KOPT-K1 (cell line): ENCODE measurements around the gene GINS2.

Experiments used
- H3K27ac ChIP-seq: fragments of 200-600 bp; sonication (generic); 2 replicates; pipeline ENCODE4 v1.5.1; 2016; ENCODE audit warnings: antibody characterized with exemption, mild to moderate bottlenecking, low read depth, low read length; ENCODE audit not compliant: poor library complexity, severe bottlenecking
- H3K36me3 ChIP-seq: fragments of 200-600 bp; sonication (generic); 2 replicates; pipeline ENCODE4 v1.5.1; 2017; ENCODE audit warnings: antibody characterized with exemption, mild to moderate bottlenecking, low read length, moderate library complexity; ENCODE audit not compliant: insufficient read depth
- H3K9me3 ChIP-seq: fragments of 200-600 bp; sonication (generic); 2 replicates; pipeline ENCODE4 v1.5.1; 2017; ENCODE audit warnings: antibody characterized with exemption, low read length, mild to moderate bottlenecking; ENCODE audit not compliant: insufficient read depth, poor library complexity, severe bottlenecking

The GINS2 gene

DNA sequence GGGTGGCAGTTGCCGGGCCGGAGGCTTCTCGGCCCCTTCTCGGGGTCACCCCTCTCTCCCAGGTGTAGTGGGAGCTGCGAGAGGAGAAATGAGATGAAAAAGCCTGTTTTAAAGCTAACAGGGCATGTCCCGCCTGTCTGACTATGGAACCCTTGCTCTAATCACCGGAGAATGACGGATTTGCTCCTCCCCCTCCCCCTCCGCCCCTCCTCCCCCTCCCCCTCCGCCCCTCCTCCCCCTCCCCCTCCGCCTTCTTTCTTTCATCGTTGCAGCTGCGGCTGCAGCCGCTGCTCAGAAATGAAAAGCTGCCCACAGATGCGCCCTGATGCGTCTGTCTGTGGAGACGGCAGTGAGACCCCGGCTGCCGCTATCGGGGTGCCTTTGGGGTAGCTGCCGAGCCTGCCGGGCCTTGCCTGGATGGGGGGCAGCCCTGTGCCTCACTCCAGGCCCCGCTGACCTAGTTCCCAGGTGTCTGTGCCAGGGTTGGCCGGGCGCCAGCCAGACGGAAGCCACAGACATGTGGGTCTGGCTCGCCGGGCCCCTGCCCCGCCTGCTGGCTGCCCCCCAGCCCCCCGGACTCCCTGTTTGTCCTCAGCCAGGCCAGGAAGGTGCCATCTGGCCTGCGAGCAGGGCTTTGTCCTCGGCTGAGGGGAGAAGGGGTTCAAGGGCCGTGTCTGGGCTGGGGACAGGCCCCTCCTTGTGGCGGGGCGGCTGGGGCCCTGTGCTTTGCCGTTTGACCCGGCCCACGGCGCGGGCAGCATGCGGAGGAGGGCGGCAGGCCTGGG is 37.7 kb downstream of the GINS2 start:
- H3K9me3 ChIP-seq, result no peaks in the 10 kb centered on the region
- H3K36me3 ChIP-seq, result peaks cover 85% of the 10 kb centered on the region
- no peak overlapping the region for H3K27ac ChIP-seq

DNA sequence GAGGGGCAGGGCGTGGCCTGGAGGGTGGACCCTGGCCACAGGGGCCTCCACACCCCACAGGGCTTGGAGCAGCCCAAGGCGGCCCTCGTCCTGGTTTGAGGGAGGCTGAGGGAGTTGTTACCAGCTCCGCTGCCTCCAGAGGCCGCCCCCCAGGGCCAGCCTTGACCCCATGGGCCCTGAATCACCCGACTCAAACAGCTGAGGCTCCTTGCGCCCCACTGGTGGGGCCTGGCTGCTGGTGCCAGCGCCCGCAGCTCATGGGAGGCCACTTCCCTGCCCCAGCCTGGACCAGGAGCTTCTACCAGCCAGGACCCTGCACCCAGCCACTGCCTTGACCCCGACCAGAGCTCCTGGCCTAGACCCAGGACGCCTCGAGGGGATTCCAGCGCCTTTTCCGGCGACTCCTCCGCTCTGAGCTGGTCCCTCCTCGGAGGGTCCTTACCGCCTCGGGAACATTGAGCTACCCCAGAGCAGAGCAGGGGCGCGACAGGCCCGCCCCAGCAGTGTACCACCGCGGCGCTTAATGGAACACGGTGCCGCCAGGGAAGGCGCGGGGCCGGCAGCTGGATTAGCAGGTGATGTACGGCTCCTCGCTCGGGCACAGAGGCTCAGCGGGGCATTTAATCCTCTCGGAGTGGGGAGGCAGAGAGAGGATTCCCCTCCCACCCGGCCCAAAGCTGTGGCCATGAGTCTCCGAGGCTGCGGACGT is 38.5 kb downstream of the GINS2 start:
- no peak overlapping the region for H3K27ac ChIP-seq
- H3K36me3 ChIP-seq, result peaks cover 85% of the 10 kb centered on the region
- H3K9me3 ChIP-seq, result no peaks in the 10 kb centered on the region

DNA sequence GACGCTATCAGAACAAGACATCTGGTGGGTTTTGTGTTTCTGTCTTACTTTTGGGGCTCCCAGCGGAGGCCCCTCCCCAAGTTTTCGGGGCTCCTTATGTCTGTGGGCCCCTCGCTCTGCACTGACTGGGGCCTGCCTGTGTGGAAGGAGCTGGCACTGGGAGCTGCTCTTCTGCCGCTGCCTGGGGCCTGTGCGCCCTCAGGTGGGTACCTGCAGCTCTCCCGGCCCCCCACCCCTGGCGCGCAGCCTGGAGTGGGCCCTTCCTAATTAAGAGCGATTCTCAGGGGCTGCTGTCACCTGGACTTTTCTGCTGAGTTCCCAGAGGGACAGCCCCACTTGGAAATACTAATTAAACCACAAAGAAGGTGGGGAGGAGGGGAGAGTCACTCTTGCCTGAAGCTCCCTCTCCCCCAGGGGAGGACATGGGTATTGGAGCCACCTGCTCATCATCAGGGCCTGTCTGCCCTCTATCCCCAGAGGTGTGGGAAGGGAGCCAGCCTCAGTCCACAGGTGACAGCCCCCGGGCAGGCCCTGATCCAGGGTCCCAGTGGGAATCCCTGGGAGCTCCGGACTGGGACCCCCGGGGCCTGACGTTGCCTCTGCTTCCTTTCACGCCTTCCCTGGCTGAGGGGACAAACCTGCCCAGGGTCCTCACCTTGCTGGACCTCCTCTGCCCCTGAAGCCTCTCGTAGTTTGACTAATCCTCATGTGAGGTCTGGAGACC is 39.2 kb downstream of the GINS2 start:
- H3K36me3 ChIP-seq, result peaks cover 79% of the 10 kb centered on the region
- H3K27ac ChIP-seq, result no peak overlapping the region
- H3K9me3 ChIP-seq, result no peaks in the 10 kb centered on the region

DNA sequence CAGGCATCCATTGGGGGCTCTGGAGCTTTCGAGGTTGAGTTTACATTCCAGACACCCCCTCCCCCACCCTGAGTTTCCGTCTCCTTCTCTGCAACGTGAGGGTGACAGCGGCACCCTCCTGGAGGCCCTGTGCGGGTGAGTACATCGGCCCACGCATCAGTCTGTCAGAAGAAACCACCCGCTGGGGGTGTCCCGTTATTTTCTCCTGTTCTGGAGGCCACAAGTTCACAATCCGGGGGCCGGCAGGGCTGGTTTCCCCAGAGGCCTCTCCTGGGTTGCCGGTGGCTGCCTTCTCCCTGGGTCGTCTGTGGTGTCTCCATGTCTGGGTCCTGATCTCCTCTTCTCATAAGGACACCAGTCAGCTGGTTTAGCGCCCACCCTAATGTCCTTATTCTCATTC is 39.9 kb downstream of the GINS2 start:
- peaks cover 79% of the 10 kb centered on the region for H3K36me3 ChIP-seq
- H3K27ac ChIP-seq, result no peak overlapping the region

DNA sequence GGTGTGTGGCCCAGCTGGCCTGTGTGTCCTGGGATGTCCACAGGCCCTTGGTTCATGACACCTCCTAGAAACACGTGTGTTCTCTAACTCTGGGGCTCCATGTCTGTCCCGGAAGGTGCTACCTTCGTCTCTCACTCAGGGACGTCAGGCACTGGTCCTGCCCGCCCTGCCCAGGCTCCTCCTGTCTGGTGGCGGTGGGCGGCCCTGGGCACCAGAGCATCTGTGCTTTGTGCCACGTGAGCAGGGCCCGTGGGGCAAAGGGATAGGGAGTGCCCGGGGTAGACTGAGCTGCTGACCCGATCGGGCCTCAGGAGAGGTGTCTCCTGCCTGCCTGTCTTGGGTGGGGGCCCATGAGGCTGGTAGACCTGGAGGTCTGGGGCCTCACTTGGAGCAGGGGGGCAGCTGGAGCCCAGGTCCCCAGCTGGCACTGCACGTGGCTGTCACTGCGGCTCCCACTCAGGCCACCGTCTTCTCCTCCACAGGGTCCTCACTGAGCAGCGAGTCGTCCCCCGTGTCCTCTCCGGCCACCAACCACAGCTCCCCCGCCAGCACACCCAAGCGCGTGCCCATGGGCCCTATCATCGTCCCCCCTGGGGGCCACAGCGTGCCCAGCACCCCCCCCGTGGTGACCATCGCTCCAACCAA is 40.6 kb downstream of the GINS2 start:
- no peak overlapping the region for H3K27ac ChIP-seq
- peaks cover 79% of the 10 kb centered on the region for H3K36me3 ChIP-seq
- no peaks in the 10 kb centered on the region for H3K9me3 ChIP-seq

More for the DNA sequence above, 39.9 kb downstream of the GINS2 start:
- no peaks in the 10 kb centered on the region for H3K9me3 ChIP-seq

DNA sequence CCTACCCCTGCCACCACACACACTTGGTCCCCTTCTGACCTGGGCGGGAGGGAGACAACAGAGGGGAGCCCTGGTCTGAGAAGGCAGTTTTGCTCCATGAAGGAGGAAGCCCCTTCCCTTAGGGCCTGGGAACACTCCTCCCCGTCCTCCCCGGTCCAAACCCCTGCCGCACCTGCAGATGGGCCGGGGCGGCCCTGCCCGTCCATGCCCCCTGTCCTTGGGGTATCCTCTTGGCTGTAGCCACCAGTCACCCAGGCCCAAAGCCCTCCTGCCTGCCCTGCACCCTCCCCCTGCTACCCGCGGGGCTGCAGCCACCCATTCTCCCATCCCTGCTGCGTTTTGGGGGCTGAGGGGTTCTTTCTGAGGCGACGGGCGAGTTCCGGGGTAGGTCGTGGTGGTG is 41.8 kb downstream of the GINS2 start:
- H3K27ac ChIP-seq, result no peak overlapping the region
- no peaks in the 10 kb centered on the region for H3K9me3 ChIP-seq
- peaks cover 81% of the 10 kb centered on the region for H3K36me3 ChIP-seq

DNA sequence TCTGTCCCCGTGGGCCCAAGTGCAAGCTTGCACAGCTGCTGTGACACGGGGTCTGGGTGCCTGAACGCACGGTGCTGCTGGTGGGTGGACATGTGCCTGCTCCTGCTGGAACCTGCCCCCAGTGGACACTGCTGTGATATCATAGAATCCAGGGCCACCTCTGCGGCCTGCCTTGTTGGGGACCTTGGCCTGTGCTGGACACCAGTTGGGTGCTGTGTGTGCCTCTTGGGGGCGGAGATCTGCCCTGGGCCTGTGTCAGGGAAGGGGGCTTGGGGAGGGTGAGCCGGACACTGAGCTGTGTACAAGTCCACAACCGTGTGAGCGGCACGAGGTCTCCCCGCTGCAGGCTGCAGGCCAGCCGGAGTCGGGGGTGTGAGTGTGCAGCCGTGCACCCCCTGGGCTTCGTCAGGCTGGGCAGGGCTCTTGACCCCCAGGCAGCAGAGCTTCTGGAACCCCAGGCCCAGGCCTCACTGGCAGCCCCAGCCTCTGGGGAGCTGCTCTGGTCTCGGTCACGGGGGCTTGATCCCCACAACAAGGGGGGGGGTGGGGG is 42.3 kb downstream of the GINS2 start:
- H3K9me3 ChIP-seq, result no peaks in the 10 kb centered on the region
- H3K27ac ChIP-seq, result no peak overlapping the region
- peaks cover 81% of the 10 kb centered on the region for H3K36me3 ChIP-seq

DNA sequence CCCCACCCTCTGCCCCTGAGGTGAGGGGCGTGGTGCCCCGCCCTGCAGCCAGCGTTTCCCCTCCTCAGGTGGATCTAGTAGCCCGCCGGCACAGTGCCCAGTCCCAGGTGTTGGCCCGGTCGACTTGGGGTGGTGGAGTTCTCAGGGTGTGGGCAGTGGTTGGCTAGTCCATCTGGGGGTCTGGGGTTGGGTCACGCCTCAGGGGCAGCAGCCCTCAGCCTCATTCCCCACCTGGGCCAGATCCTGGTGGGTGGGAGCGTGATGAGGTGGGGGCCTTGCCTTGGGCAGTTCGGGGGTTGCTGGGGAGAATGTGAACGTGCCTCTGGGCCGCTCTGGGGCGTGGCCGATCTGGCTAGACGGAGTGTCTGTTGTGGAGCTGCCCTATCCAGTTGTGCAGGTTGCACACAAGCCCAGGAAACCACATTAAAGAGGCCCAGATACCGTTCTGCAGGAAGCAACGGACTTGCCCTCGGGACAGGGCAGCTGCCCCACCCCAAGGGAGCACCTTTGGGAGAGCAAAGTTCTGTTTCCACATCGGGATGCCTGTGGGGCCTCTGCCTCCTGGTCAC is 43.6 kb downstream of the GINS2 start:
- no peak overlapping the region for H3K27ac ChIP-seq
- peaks cover 84% of the 10 kb centered on the region for H3K36me3 ChIP-seq
- H3K9me3 ChIP-seq, result no peaks in the 10 kb centered on the region

DNA sequence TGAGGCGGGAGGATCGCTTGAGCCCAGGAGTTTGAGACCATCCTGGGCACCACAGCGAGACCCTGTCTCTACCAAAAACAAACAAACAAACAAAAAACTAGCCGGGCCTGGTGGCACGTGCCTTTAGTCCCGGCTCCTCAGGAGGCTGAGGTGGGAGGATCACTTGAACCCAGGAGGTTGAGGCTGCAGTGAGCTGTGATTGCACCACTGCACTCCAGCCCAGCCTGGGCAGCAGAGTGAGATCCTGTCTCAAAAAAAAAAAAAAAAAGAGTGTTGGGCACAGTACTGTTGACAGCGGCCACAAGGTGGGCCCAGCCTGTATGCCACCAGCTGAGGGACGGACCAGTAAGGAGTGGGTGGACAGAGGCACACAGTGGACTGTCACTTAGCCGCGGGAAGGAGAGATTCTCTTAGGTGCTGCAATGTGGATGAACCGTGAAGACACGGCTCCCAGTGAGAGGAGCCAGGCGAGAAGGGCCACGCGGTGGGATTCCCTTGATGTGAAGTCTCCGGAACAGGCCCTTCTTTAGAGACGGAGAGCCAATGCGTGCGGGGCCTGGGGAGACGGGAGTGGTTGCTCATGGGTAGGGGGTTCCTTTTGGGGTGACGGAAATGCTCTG is 44.6 kb downstream of the GINS2 start:
- peaks cover 84% of the 10 kb centered on the region for H3K36me3 ChIP-seq

DNA sequence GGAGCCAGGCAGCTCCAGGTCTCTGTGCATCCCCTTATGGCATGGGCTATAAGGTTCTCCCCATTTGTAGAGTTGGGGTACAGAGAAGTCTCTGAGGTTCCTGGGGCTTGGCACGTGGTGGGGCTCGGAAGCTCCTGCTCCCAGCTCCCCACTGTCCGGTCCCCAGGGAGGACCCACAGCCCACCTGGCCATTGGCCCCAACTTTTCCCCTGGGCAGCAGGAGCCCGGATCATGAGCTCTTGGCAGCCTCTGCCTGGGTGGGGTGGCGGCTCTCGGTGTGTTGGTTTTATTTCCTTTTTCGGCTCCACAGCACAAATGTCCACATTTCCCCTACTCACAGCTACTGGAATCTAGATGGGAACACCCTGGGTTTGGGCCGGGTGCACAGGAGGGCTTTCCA is 45.1 kb downstream of the GINS2 start:
- peaks cover 84% of the 10 kb centered on the region for H3K36me3 ChIP-seq
- H3K27ac ChIP-seq, result no peak overlapping the region
- no peaks in the 10 kb centered on the region for H3K9me3 ChIP-seq

More for the DNA sequence above, 44.6 kb downstream of the GINS2 start:
- Histone ChIP-seq H3K27ac (no peak overlapping the region), H3K9me3 (no peaks in the 10 kb centered on the region)

DNA sequence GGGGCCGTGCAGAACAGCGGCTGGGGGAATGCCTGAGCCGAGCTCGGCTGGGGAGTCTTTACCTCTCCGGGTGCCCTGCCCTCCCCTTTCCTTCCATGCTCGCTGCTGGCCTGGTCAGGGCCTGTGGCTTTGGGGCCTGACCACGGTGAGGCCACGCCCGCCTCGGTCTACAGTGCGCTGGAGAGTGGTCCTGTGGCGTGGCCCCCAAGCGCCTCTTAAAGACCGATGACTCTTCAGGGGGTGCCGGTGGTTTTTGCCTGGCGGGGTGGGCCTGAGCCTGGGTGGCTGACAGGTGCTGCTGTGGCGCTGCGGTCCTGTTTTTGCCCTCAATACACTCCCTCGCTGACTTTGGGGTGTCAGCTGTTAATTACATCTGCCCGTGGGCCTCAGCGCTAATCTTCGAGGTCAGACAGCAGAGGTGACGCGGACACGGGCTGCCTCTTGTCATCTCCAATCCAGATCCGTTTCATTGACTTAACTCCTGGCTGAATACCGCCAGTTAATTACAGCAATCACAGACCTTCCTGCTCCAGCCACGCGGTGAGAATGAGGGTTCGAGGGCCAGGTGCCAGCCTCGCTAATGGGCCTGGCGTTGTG is 45.9 kb downstream of the GINS2 start:
- no peak overlapping the region for H3K27ac ChIP-seq
- H3K9me3 ChIP-seq, result no peaks in the 10 kb centered on the region
- peaks cover 80% of the 10 kb centered on the region for H3K36me3 ChIP-seq

DNA sequence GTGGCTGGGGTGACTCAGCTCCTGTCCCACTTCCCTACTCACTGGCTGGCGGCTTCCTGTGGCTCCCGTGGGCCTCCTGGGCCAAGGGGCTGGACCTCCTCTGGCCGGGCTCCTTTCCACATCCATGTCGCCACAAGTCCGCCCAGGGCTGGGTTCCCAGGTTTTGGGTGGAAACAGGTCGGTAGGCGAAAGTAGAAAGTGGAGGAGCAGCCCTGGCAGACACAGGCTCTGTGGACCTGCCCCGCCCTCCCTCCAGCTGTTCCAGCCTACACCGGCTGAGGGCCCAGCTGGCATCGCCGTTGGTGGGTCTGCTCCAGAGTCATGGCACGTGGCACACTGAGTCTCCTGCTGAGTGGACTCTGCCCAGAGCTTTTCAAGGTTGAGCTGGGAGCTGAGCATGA is 47.0 kb downstream of the GINS2 start:
- Histone ChIP-seq H3K36me3 (peaks cover 90% of the 10 kb centered on the region), H3K27ac (no peak overlapping the region), H3K9me3 (no peaks in the 10 kb centered on the region)

DNA sequence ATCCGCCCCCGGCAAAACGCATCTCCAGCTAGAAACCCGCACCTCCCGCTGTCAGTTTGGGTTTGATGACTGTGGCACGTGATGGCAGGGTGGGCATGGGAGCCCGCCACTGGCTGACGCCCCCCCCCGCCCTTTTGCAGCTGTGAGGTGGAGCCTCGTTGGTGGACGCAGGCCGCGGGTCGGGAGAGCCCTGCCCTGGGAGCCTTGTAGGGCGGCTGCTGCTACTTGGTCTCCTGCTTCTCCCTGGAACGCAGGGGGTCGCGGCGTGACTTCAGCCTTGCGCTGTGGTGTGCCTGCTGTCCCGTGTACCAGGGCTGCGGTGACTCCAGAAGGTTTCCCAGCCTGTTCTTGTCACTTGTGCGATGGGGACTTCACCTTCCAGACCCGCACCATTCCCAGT is 47.4 kb downstream of the GINS2 start:
- Histone ChIP-seq H3K27ac (no peak overlapping the region), H3K36me3 (peaks cover 90% of the 10 kb centered on the region), H3K9me3 (no peaks in the 10 kb centered on the region)

DNA sequence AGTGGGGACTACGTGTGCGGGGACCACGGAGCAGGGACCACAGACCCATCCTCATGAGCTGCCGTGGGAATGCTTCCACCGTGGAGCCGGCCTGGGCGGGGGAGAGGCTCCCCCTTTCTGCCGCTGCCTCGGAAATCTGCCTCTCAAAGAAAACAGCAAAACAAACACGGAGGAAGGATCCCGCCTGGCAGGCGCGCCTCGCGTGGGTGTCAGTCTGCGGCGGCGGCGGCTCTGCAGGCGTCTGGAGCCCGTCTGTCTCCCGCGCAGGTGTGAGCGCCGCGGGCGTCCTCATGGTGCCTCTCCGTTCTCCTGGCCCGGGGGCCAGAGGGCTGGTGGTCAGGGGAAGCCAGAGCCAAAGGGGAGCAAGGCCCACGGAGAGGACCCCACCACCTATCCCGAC is 48.2 kb downstream of the GINS2 start:
- no peak overlapping the region for H3K27ac ChIP-seq

More for the DNA sequence above, 48.2 kb downstream of the GINS2 start:
- Histone ChIP-seq H3K9me3 (no peaks in the 10 kb centered on the region), H3K36me3 (peaks cover 90% of the 10 kb centered on the region)
